ENCODE results near the gene MEF2C.
"Not testable (repeated sequence)": the region's sequence is repeated elsewhere in the genome, so short reads cannot be mapped to it uniquely, and the experiment has no call there.

MEF2C gene

DNA sequence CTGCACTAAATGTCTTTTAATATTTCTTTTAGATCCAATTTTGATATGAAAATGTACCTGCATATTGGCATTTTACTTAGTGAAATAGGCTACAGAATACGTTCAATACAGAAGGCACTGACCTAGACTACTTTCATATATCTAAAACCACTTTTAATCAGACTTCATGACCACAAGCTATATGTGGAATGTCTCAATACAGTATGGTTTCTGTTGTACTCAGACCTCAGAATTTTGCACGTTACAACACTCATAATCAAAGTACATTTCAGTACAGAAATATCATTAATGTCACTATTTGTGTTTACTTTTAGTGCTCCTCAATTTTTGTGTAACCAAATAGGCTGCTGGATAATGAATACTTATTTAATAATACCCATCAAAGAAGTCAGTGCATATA, 74.8 kb downstream of the MEF2C start:
- DNase-seq (ENCODE audit: insufficient read length, low spot score) (no peak), FAIRE-seq (peak; percentile 88)

DNA sequence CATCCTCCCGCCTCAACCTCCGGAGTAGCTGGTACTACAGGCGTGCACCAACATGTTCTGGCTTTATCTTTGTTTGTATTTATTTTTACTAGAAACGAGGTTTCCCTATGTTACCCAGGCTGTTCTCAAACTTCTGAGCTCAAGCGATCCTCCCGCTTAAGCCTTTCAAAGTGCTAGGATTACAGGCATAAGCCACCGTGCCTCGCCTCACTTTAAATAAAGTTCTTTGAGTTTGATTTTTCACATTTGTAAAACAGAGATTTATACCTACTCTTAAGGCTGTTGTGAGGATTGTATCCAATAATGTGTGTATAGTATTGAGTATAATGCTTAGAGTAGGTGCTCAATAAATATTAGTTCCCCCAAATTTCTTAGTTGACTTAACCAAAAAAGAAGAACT, 75.7 kb downstream of the MEF2C start:
- FAIRE-seq (no peak), DNase-seq (ENCODE audit: insufficient read length, low spot score) (no peak)

DNA sequence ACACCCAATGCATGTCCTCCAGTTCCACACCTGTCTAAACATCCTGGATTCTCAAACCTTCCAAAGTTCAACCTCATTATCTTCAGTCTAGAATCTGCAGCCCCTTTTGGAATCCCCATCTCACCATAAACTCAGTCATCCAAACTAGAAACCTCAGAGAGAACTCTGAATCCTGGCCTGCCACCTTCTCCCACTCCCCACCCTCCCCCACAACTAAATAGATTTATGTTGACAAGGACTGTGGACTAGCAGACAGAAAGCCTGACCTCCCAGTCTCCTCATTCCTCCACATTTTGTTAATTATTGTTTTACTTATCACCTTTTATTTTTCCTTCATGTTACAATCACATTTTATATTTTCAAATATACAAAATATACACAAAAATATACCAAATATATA, 76.6 kb downstream of the MEF2C start:
- DNase-seq (ENCODE audit: insufficient read length, low spot score) (no peak), FAIRE-seq (no peak)

DNA sequence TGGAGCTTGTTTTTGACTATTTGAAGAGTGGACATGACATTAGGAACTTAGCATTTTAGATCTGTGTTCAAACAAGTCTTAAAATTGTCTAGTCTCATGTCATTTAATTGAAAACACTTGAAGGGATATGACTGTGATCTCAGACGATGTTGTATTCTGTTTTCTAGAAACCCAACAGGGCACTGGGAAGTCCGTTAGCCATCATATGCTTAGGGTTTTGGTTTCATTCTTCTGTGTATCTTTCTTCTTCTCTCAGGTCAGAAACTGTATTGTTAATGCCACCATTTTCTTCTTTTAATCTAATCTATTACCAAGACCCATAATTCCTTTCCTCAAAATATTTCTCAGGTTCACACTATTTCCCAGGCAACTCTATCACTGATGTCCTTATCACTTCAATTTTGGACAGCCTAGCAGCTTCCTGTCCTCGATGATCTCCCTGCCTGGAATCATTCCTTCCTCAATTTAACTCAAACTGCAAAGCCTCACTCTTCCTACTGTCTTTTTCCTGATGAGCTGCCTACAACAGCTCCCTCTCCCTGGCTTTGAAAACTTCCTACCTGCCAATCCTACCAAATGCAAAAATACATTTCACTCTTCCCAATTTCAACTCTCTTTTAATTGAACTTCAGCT, 77.7 kb downstream of the MEF2C start:
- no peak for DNase-seq (ENCODE audit: insufficient read length, low spot score)
- FAIRE-seq: peak; percentile 84

DNA sequence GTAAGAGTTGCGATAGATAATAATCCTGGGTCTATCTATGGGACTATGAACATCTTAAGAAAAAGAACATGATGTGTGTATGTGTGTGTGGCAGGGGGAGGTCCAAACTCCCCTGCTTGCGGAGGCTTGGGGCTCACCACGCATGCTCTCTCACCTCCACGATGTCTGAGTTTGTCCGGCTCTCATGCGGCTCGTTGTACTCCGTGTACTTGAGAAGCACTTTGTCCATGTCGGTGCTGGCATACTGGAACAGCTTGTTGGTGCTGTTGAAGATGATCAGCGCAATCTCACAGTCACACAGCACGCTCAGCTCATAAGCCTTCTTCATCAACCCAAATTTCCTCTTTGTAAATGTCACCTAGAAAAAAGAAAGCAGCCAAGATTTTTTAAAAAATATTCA, 78.5 kb downstream of the MEF2C start:
- DNase-seq (ENCODE audit: insufficient read length, low spot score) (no peak), FAIRE-seq (no peak)

DNA sequence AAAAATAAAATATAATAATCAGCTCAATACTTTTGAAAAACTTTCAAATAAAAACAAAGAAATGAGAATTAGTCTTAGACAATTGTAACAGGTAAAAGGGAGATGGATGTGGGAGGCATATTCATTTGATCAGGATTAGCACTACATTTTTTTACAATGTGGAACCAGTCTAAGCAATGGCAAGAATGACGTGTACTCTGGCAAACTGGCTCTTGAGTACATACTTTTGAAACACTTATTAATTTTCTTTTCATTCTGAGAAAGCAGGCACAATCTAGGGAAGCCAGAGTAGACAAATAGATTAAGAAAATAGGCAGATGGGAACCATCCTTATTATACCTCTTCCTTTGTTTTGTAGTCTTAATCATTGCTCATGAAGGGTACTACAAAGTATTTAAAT, 79.7 kb downstream of the MEF2C start:
- FAIRE-seq (no peak), DNase-seq (ENCODE audit: insufficient read length, low spot score) (no peak)

DNA sequence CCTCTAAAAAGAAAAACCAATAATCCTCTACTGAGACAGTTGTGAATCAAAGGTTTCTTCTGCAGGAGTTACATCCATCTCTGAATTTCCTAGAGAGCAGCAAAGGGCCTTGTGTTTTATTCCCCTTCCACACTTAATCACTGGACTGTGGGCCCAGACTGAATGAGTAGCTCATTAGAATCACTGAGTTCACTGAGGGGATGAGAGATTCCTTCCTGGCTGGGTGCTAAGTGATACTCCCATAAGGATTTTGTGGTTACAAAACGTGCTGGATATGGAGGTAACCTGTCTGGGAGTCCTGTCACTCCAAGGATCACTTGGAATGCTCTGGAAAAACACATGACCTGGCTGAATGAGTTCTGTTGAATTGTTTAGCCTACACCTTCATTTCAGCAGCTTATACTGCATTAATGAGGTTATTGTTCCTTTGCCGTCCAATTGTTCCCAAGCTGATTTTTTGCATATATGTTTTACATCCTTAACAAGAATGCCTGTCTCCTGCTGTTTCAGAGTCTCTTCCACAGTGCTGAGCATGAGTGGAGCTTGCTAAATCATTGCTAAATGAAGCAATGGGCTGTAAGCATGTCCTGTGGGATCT, 82.9 kb downstream of the MEF2C start:
- DNase-seq (ENCODE audit: insufficient read length, low spot score) (no peak), FAIRE-seq (no peak)

DNA sequence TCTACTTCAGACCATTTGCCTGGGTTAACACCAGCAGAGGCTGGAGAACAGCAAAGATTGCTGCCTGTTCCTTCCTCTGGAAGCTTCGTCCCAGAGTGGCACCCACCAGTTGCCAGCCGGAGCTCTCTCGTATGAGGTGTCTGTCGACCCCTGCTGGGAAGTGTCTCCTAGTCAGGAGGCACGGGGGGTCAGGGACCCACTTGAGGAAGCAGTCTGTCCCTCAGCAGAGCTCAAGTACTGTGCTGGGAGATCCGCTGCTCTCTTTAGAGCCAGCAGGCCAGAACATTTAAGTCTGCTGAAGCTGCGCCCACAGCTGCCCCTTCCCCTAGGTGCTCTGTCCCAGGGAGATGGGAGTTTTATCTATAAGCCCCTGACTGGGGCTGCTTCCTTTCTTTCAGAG, 84.1 kb downstream of the MEF2C start:
- not testable (repeated sequence) for FAIRE-seq; DNase-seq (ENCODE audit: insufficient read length, low spot score)

DNA sequence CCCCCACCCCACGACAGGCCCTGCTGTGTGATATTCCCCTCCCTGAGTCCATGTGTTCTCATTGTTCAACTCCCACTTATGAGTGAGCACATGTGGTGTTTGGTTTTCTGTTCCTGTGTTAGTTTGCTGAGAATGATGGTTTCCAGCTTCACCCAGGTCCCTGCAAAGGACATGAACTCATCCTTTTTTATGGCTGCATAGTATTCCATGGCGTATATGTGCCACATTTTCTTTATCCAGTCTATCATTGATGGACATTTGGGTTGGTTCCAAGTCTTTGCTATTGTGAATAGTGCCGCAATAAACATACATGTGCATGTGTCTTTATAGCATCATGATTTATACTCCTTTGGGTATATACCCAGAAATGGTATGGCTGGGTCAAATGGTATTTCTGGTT, 89.2 kb downstream of the MEF2C start:
- not testable (repeated sequence) for FAIRE-seq

DNA sequence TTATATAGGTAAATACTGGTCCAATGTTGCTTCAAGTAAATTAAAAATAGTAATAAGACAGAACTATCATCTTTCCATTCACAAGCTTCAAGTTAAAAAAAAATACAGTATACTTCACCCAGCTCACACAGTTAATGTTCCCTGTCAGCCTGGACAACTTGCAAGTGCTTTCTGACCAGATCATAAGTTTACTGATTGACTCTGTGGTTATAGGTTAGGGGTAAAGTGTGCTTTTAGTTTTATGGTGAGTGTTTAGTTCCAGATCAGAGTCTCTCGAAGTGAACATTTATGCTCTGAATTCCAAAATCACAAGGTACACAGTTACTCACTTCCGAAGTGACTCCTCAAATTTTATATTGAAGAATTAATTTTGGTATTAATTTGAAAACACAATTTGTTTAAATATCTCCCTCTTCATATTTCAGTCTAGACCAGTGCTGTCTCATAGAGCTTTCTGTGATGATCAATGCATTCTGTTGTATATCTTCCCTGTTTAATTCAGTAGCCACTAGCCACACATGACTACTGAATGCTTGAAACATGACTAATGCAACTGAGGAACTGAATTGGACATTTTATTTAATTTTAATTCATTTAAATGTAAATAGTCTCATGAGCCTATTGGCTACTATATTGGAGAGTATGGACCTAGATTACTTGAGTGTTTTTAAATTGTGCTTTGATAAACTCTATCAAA, 90.7 kb downstream of the MEF2C start:
- FAIRE-seq (peak; percentile 92), DNase-seq (ENCODE audit: insufficient read length, low spot score) (no peak)

More for the DNA sequence above, 89.2 kb downstream of the MEF2C start:
- DNase-seq (ENCODE audit: insufficient read length, low spot score): not testable (repeated sequence)

DNA sequence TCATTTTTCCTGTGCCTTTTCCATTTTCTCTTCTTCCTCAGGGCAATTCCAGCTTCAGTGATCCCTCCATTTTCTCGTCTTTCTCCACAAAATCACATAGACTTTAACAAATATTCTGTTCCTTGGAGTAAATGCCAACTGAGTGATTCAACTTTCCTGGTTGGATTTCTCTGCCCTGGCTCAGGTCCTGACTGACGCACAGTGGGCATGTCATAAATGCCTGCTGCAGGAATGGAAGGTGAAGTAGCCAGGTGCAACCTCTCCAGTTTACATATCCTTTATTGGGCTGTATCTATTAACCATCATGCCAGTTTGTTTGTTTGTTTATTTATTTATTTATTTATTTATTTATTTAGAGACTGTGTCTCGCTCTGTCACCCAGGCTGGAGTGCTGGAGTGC, 95.1 kb downstream of the MEF2C start:
- no peak for DNase-seq (ENCODE audit: insufficient read length, low spot score)
- FAIRE-seq: peak; percentile 75

DNA sequence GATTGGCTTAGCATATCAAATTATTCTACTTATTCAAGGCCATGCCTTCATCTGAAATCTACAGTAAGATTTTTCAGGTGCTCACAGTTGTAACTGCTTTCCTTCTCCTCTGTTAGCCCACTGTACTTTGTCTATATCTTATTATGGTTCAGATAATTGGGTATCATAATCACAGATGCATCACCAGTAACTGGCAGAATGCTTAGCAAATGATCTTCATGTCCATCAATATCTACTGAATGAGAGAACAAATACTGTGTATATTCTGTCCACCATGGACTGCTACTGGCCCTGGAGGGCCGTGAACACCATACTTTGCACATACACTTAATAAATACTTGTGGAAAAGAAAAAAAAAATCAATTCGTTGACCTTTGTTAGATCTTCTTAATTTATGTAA, 96.2 kb downstream of the MEF2C start:
- peak; percentile 48 for FAIRE-seq
- DNase-seq (ENCODE audit: insufficient read length, low spot score): no peak

DNA sequence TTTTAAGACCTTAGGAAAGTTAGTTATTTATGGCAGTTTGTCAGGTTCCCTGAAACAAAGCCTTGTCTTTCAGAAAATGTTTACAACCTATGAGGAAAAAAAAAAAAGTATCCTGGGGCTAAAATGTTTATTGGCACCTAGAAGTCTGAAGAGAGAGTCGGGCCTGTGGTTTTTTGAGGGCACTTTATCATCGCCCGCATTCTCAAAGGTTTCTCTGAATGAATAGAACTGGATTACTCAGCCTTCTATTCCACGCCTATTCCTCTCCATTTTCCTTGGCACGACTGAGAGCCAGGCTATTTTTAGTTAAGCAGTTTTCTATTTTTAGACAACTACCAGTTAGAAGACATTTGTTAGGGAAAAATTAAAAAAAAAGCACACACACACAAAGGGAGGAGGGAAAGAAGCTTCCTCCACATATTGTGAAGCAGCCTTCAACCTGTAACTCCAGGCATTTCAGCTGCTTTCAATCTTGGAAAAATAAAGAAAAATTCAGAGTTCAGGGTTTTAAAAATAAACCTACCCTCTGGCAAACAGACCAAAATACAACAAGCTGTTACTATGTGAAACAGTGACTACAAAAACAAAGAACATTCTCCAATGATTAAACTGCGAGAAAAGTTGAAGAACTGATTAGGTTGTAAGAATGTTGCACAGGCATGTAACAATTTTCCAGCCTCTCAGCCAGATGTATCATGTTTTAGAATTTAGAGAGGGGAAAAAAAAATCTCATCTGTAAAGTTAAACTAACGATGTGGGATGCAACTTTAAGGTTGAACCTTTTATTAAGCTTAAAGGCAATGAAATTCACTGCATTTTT, 97.0 kb downstream of the MEF2C start:
- DNase-seq (ENCODE audit: insufficient read length, low spot score): no peak
- peak; percentile 86 for FAIRE-seq

DNA sequence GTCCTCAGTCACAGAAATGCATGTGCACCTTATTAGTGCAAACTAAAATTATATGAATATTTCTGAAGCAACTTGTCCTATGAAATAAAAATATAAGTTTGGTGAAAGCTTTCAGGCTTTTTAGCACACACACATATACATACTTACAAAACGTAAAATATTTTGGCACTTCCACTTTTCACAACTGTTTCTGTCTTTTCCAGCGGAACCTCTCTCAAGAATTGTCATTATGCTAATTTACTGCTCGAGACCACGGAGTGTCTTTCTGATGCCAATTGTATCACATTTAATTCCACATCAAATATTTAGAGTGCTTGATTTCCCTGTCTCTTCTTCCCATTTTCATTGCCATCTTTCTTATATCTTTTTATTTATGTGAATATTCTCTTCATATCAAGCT, 100.4 kb downstream of the MEF2C start:
- no peak for FAIRE-seq

DNA sequence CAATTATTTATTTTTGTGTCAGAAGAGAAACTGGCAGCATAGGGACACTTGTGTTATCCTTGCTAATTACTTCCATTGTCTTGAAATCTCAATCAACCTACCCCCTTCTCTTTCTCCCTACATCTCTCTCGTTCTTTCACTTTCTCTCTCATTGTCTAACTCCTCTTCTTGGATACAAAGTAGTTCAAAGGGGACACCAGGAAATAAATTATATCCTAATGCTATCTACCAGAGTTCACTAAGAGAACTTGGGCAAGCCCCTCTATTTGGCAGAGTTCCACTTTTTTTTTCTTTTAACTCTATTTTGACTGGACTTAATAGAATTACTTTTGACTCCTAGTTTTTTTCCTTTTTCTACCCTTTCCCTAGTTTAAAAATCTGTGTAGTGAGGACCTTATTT, 102.2 kb downstream of the MEF2C start:
- DNase-seq (ENCODE audit: insufficient read length, low spot score): no peak
- FAIRE-seq: peak; percentile 11

More for the DNA sequence above, 100.4 kb downstream of the MEF2C start:
- DNase-seq (ENCODE audit: insufficient read length, low spot score): no peak

DNA sequence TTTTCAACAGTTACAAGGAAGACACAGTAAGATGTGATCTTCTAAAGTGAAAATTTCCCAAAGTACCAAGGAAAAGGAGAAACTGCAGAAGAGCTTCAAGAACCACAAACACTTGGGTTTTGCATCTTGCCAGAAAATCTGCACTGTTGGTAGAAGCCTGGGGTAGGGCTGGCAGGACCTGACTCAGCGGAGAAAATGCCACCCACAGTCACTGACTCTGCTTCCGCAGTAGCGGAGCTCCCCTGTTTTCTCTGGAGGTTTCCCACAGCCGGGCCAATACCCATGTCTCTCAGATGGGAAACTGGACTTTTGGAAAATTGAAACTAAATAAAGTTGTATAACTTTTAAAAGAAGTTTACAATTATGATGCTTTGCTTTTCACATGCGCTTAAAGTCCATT, 104.2 kb downstream of the MEF2C start:
- DNase-seq (ENCODE audit: insufficient read length, low spot score) (no peak), FAIRE-seq (no peak)

DNA sequence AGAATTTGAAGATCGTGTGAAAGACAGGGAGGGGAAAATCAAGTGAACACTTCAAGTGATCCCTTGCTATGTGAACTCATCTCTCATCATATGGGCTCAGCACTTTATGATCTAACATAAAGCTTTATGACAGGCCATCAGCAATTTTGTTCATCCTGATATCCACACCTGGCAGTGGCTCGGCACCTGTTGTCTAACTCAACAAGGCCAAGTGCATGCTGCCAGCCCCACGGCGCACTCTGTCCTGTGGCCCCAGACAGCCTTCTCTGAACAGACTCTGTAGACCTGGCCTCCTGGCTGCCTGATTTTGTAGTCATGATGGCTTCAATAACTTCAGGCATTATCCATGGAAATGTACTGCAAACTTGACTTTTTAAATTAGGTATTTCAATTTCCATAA, 106.3 kb downstream of the MEF2C start:
- no peak for DNase-seq (ENCODE audit: insufficient read length, low spot score)
- peak; percentile 21 for FAIRE-seq

DNA sequence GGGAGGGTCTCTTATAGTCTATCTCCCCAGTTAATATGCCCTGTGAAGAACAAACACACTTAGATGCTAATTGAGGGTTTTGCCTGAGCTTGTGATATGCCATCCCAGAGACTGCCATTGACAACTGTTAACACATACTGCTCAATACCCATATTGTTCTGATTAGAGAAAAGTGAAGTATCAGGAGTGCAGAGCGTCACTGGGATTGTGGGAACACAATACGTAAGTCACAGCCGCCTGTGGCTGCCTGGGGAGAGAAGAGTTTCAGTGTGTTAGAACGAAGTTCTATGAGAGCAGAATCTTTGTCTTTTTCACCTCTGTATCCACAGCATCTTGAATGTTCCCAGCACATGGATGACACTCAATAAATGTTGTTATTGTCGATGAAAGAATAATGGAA, 110.2 kb downstream of the MEF2C start:
- DNase-seq (ENCODE audit: insufficient read length, low spot score) (no peak), FAIRE-seq (no peak)

DNA sequence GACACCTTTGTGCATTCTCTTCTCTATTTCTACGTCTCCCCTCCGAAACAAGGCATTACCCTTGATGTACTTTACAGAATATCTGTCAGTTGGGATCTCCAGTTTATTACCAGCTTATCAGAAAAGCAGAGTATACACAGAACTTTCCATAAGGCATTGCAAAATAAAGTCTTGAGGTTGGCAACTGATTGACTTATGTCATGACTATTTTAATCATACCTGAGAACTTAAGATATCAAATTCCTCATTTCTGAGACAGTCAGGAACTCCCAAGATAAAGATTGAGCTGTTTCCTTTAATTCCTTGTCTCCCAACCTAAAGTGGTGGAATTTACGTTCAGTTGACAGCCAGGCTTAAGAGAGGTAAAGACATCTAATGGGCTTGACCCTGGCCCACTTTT, 110.9 kb downstream of the MEF2C start:
- peak; percentile 48 for FAIRE-seq

DNA sequence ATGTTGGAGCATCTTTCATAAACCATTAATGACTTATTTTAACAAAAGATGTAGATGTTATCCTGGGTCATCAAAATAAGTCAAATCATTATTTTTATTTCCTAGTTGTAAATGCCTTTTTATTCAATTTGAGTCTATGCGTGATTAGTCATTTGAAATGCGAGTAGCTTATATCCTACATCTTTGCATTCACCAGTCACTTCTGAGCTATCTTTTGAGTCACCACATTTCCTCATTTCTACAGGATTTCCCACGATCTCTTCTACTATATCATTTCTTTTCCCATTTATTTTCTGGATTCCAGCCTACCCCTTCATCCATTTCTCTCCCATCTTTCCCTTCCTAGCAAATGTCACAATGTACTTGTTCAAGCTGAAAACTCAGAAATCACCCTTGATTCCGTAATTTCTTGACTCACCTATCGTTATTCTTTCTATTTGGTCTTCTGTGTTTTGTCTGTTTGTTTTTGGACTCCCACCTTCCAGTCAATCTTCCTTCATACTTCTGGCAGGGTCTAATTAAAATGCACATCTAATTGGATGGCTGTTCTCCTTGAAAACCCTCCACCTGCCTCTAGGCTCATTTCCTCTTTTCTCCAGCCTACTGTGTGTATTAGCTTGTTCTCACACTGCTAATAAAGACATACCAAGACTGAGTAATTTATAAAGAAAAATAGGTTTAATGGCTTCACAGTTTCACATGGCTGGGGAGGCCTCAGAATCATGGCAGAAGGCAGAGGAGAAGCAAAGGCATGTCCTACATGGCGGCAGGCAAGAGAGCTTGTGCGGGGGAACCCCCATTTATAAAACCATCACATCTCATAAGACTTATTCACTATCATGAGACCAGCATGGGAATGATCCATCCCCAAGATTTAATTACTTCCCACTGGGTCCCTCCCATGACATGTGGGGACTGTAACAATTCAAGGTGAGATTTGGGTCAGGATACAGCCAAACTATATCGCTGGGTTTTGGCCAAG, 112.4 kb downstream of the MEF2C start:
- FAIRE-seq (peak; percentile 55), DNase-seq (ENCODE audit: insufficient read length, low spot score) (no peak)

More for the DNA sequence above, 110.9 kb downstream of the MEF2C start:
- DNase-seq (ENCODE audit: insufficient read length, low spot score): no peak
